Vagina (tissue), 2 donors: ENCODE results near the gene ZNF638. TPM values are rescaled to one million over a fixed set of nuclear protein-coding genes. Genes with fewer than 3 reads are reported as not detected.
"Not testable (repeated sequence)": the region's sequence is repeated elsewhere in the genome, so short reads cannot be mapped to it uniquely, and the experiment has no call there.

Source experiments
- DNase-seq, 2 donors: peaks; one replicate each; pipeline ENCODE4 v3.0.0-alpha.2; 2017; ENCODE audit errors: extremely low spot score in 2 of 2
- H3K27ac ChIP-seq: fragments of 200-600 bp; sonication (generic); one replicate; pipeline ENCODE4 v1.5.1; 2019
- H3K27me3 ChIP-seq: fragments of 200-600 bp; sonication (generic); one replicate; pipeline ENCODE4 v1.5.1; 2019
- H3K36me3 ChIP-seq, 2 donors: fragments of 200-600 bp; sonication (generic); one replicate each; pipeline ENCODE4 v1.5.1; 2017 to 2019
- H3K4me1 ChIP-seq: fragments of 200-600 bp; sonication (generic); one replicate; pipeline ENCODE4 v1.5.1; 2019
- H3K4me3 ChIP-seq, 2 donors: fragments of 200-600 bp; sonication (generic); 1 replicate in 1 of 2; 2 replicates in 1 of 2; pipeline ENCODE4 v1.5.1; 2016 to 2019
- H3K9me3 ChIP-seq: fragments of 200-600 bp; sonication (generic); one replicate; pipeline ENCODE4 v1.5.1; 2019
- POLR2A ChIP-seq, 2 donors: fragments of 450-650 bp; IDR thresholded peaks; one replicate each; pipeline ENCODE4 v1.6.1; 2017; ENCODE audit warnings: antibody characterized with exemption in 2 of 2, mild to moderate bottlenecking in 2 of 2, moderate library complexity in 2 of 2
- POLR2AphosphoS5 ChIP-seq, 2 donors: sonication (generic); formaldehyde crosslinking; IDR thresholded peaks; one replicate each; pipeline ENCODE4 v1.9.0; 2017; ENCODE audit warnings: antibody characterized with exemption in 2 of 2, mild to moderate bottlenecking in 2 of 2, low read depth in 1 of 2; ENCODE audit not compliant: insufficient read depth in 1 of 2
- intact Hi-C: fragments of 100-400 bp; cut with DNase I; formaldehyde crosslinking; loops from one replicate; pipeline ENCODE4 v1.15.1; 2023
- total RNA-seq: library from RNA; depleted of rRNA; stranded (reverse); fragments of >200 nt; gene quantifications from one replicate; pipeline ENCODE4 v1.2.3, GENCODE V29; 2016
- TF ChIP-seq, protein P1 (sequence below), 3 experiments: fragments of 450-650 bp in 2 of 3; fragments of 200-600 bp in 1 of 3; sonication (generic) in 1 of 3; IDR thresholded peaks; one replicate each; pipeline ENCODE4 v1.5.1; 2017 to 2019; ENCODE audit warnings: antibody characterized with exemption in 3 of 3, mild to moderate bottlenecking in 2 of 3, moderate library complexity in 2 of 3

The ZNF638 gene
- total RNA-seq, 1 donor from 2014 or later = 139 TPM

GRCh38 chr2:71422786-71423185 is 91.2 kb downstream of the ZNF638 start:
- H3K36me3 ChIP-seq = peaks cover 0 to 37% of the 10 kb centered on the region in 2 donors
- TF ChIP-seq POLR2A (IDR thresholded peaks at IDR 0.05) (no peak), POLR2AphosphoS5 (IDR thresholded peaks at IDR 0.05; ENCODE audit: insufficient read depth in 1 of 2, low read depth in 1 of 2) (no peak)
- TF ChIP-seq, protein P1, sequence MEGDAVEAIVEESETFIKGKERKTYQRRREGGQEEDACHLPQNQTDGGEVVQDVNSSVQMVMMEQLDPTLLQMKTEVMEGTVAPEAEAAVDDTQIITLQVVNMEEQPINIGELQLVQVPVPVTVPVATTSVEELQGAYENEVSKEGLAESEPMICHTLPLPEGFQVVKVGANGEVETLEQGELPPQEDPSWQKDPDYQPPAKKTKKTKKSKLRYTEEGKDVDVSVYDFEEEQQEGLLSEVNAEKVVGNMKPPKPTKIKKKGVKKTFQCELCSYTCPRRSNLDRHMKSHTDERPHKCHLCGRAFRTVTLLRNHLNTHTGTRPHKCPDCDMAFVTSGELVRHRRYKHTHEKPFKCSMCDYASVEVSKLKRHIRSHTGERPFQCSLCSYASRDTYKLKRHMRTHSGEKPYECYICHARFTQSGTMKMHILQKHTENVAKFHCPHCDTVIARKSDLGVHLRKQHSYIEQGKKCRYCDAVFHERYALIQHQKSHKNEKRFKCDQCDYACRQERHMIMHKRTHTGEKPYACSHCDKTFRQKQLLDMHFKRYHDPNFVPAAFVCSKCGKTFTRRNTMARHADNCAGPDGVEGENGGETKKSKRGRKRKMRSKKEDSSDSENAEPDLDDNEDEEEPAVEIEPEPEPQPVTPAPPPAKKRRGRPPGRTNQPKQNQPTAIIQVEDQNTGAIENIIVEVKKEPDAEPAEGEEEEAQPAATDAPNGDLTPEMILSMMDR (IDR thresholded peaks at IDR 0.05) = no peak
- intact Hi-C loops = no loop called here

DNA sequence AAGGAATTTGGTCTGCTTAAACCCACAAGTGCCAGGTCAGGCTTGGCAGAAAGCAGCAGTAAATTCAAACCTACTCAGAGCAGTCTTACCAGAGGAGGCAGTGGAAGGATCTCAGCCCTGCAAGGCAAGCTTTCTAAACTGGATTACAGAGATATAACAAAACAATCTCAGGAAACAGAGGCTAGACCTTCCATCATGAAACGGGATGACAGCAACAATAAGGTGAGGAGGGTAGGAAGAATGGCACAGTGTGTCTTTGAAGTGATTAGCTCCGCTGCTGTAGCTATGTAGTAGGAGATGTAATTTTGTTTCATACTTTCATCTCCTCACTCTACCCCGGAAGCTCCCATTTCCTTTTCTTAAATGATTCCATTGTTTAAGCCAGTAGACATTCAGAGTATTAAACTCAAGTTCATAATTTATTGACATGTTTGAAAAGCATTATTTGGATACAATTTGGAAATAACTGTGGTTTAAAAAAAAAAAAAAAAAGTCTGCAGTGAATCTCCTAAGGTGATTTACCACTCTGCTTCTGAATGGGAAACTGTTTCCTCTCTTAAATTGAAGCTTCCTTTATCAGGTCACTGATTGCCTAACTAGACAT is 92.3 kb downstream of the ZNF638 start:
- Histone ChIP-seq H3K4me1 (no peaks in the 10 kb centered on the region), H3K27ac (no peak overlapping the region), H3K9me3 (no peaks in the 10 kb centered on the region), H3K27me3 (no peaks in the 10 kb centered on the region), H3K4me3 (no peak overlapping the region), H3K36me3 (peaks cover 0 to 48% of the 10 kb centered on the region in 2 donors)
- TF ChIP-seq POLR2A (IDR thresholded peaks at IDR 0.05) (no peak), POLR2AphosphoS5 (IDR thresholded peaks at IDR 0.05; ENCODE audit: insufficient read depth in 1 of 2, low read depth in 1 of 2) (no peak)
- TF ChIP-seq, protein P1 (IDR thresholded peaks at IDR 0.05) = no peak
- no peak for DNase-seq
- intact Hi-C loops = no loop called here

More at GRCh38 chr2:71422786-71423185, 91.2 kb downstream of the ZNF638 start:
- no peak overlapping the region for H3K4me3 ChIP-seq
- peaks cover 2% of the 10 kb centered on the region for H3K4me1 ChIP-seq
- no peaks in the 10 kb centered on the region for H3K9me3 ChIP-seq
- DNase-seq = no peak
- no peak overlapping the region for H3K27ac ChIP-seq
- H3K27me3 ChIP-seq = no peaks in the 10 kb centered on the region

- Histone ChIP-seq H3K36me3 (peaks cover 0 to 69% of the 10 kb centered on the region in 2 donors), H3K27ac (no peak overlapping the region), H3K4me1 (no peaks in the 10 kb centered on the region), H3K4me3 (no peak overlapping the region), H3K27me3 (no peaks in the 10 kb centered on the region), H3K9me3 (no peaks in the 10 kb centered on the region)
- intact Hi-C loops = no loop called here
- no peak for DNase-seq
- TF ChIP-seq POLR2AphosphoS5 (IDR thresholded peaks at IDR 0.05; ENCODE audit: insufficient read depth in 1 of 2, low read depth in 1 of 2) (no peak), POLR2A (IDR thresholded peaks at IDR 0.05) (no peak)
- TF ChIP-seq, protein P1 (IDR thresholded peaks at IDR 0.05) = no peak
These were observed 95.1 kb downstream of the ZNF638 start for GRCh38 chr2:71426721-71427120.

GRCh38 chr2:71428472-71429383 is 97.1 kb downstream of the ZNF638 start:
- Histone ChIP-seq H3K27me3 (no peaks in the 10 kb centered on the region), H3K27ac (no peak overlapping the region), H3K36me3 (peaks cover 0 to 77% of the 10 kb centered on the region in 2 donors), H3K4me3 (no peak overlapping the region), H3K4me1 (no peaks in the 10 kb centered on the region), H3K9me3 (no peaks in the 10 kb centered on the region)
- DNase-seq = no peak
- intact Hi-C loops = no loop called here
- TF ChIP-seq POLR2AphosphoS5 (IDR thresholded peaks at IDR 0.05; ENCODE audit: insufficient read depth in 1 of 2, low read depth in 1 of 2) (no peak), POLR2A (IDR thresholded peaks at IDR 0.05) (no peak)
- TF ChIP-seq, protein P1 (IDR thresholded peaks at IDR 0.05) = no peak

- H3K9me3 ChIP-seq, H3K27ac ChIP-seq, H3K4me1 ChIP-seq, intact Hi-C loops, H3K27me3 ChIP-seq, H3K4me3 ChIP-seq, H3K36me3 ChIP-seq, DNase-seq: not testable (repeated sequence)
These were observed 113.6 kb downstream of the ZNF638 start for GRCh38 chr2:71445142-71445541.
